PC-3 (cell line): ENCODE data around the gene OR9A2.

Experiments used
- CTCF ChIP-seq: fragments of 300-600 bp; sonication (generic); conservative IDR thresholded peaks from 2 replicates; pipeline ENCODE4 v1.5.1; 2017; ENCODE audit warnings: antibody characterized with exemption, low read depth, mild to moderate bottlenecking, low read length
- EZH2 ChIP-seq: fragments of 300-600 bp; sonication (generic); IDR thresholded peaks from one replicate; pipeline ENCODE4 v1.6.1; 2017; ENCODE audit warnings: antibody characterized with exemption, mild to moderate bottlenecking, low read length; ENCODE audit not compliant: unreplicated experiment

- TF ChIP-seq CTCF = no peak
- TF ChIP-seq EZH2 = no peak
These were observed 14.5 kb downstream of the OR9A2 start for GRCh38 chr7:143012409-143012808.
